Upper lobe of right lung (tissue), 1 donor: ENCODE data around the gene BEND5. TPM values are rescaled to one million over a fixed set of nuclear protein-coding genes. Genes with fewer than 3 reads are reported as not detected.

ENCODE experiments used
- ATAC-seq: fragments of 200-7000 bp; cut with Tn5 transposase; one replicate; pipeline ENCODE4 v1.9.1; 2020; ENCODE audit warnings: mild to moderate bottlenecking, moderate library complexity
- DNase-seq: peaks from one replicate; pipeline ENCODE4 v3.0.0-alpha.2; 2020
- H3K27ac ChIP-seq: fragments of 200-600 bp; one replicate; pipeline ENCODE4 v1.8.0; 2022
- H3K27me3 ChIP-seq: fragments of 200-600 bp; one replicate; pipeline ENCODE4 v1.8.0; 2022; ENCODE audit warnings: mild to moderate bottlenecking
- H3K36me3 ChIP-seq: fragments of 200-600 bp; one replicate; pipeline ENCODE4 v1.8.0; 2022
- H3K4me1 ChIP-seq: fragments of 200-600 bp; one replicate; pipeline ENCODE4 v1.8.0; 2022
- H3K4me3 ChIP-seq: fragments of 200-600 bp; one replicate; pipeline ENCODE4 v1.8.0; 2022; ENCODE audit warnings: mild to moderate bottlenecking
- H3K9me3 ChIP-seq: fragments of 200-600 bp; one replicate; pipeline ENCODE4 v1.8.0; 2022
- intact Hi-C: fragments of 100-400 bp; cut with DNase I; formaldehyde crosslinking; loops from one replicate; pipeline ENCODE4 v1.11.0; 2022
- total RNA-seq: library from RNA; stranded (reverse); fragmentation: NEBNext Ultra II Directional; extraction: Animal tissue kit (Norgen Biotek cat#: 25700); gene quantifications from one replicate; pipeline ENCODE4 v1.2.1, GENCODE V29; 2021
- TF ChIP-seq, protein P1 (sequence below): fragments of 200-600 bp; IDR thresholded peaks from one replicate; pipeline ENCODE4 v1.8.0; 2022; ENCODE audit warnings: antibody characterized with exemption
- donor health status: DM: no; HTN: yes; CAD: no; lungs with severe emphysema.

Gene BEND5
- total RNA-seq, 1 donor from 2014 or later, result 3.4 TPM

DNA sequence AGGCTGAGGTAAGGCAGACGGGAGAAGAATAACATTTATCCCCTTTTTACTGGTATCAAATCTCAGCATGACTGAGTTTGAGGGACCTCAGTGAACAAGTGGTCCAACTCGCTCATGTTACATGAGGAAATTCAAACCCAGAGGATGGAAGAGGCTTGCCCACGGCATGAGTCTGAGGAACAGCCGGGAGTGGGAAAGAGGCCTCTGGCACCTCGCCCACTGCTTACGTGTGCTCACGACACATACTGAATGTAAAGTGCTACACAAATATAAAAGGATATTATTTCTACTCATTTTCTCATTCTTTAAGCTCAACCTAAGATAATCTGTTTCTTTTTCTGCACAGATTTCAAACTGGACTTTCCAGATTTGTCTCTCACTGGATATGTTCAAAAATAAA lies 14.7 kb downstream of the BEND5 start:
- Histone ChIP-seq H3K4me3 (no peak overlapping the region), H3K27me3 (no peaks in the 10 kb centered on the region), H3K4me1 (no peaks in the 10 kb centered on the region), H3K9me3 (no peaks in the 10 kb centered on the region), H3K36me3 (peaks cover 15% of the 10 kb centered on the region), H3K27ac (no peak overlapping the region)
- intact Hi-C loops, result no loop called here
- DNase-seq, result no peak
- TF ChIP-seq, protein P1, sequence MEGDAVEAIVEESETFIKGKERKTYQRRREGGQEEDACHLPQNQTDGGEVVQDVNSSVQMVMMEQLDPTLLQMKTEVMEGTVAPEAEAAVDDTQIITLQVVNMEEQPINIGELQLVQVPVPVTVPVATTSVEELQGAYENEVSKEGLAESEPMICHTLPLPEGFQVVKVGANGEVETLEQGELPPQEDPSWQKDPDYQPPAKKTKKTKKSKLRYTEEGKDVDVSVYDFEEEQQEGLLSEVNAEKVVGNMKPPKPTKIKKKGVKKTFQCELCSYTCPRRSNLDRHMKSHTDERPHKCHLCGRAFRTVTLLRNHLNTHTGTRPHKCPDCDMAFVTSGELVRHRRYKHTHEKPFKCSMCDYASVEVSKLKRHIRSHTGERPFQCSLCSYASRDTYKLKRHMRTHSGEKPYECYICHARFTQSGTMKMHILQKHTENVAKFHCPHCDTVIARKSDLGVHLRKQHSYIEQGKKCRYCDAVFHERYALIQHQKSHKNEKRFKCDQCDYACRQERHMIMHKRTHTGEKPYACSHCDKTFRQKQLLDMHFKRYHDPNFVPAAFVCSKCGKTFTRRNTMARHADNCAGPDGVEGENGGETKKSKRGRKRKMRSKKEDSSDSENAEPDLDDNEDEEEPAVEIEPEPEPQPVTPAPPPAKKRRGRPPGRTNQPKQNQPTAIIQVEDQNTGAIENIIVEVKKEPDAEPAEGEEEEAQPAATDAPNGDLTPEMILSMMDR, result no peak
- ATAC-seq, result no peak

DNA sequence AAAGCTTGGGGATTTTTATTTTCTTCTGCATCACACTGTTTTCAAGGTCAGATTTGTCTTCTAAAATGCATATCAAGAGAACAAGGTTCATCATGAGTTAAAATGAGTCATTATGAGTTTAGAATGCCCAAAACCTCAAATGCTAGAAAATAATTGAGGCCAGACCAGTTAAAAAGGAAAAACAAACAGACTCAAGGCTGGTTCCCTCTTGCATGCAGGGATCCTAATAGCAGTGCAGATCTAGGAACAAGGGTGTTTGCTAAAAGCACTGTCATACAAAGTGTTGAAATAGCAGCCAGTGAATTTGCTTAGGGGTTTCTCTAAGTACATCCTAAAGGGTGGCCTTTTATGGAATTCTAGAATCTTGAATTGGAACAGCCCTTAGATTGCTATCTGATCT lies 15.3 kb downstream of the BEND5 start:
- no peaks in the 10 kb centered on the region for H3K27me3 ChIP-seq
- intact Hi-C loops, result no loop called here
- ATAC-seq, result no peak
- no peak overlapping the region for H3K4me3 ChIP-seq
- no peak overlapping the region for H3K27ac ChIP-seq
- TF ChIP-seq, protein P1, result no peak
- peaks cover 15% of the 10 kb centered on the region for H3K36me3 ChIP-seq
- H3K9me3 ChIP-seq, result no peaks in the 10 kb centered on the region
- no peak for DNase-seq
- H3K4me1 ChIP-seq, result no peaks in the 10 kb centered on the region

DNA sequence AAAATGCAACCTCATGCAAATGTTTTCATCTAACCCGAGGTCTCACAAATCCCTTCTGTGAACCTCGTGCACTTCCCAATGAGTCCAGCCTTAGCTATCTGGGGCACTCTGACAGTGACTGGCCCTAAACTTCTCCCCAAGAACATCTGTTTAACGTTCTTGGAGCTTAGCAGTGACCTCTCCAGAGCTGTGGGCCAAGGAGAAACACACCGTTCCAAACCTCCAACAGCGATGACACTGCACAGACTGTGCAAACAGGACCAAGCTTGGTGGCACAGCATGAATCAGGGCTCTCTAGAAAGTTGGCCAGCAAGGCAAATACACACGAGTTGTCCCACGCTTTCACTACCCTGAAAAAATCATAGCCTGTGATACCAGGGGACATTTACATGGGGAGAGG lies 15.8 kb downstream of the BEND5 start:
- ATAC-seq, result no peak
- DNase-seq, result no peak
- Histone ChIP-seq H3K36me3 (peaks cover 15% of the 10 kb centered on the region), H3K27me3 (no peaks in the 10 kb centered on the region), H3K27ac (no peak overlapping the region), H3K4me1 (no peaks in the 10 kb centered on the region), H3K4me3 (no peak overlapping the region), H3K9me3 (no peaks in the 10 kb centered on the region)
- TF ChIP-seq, protein P1, result no peak
- intact Hi-C loops, result no loop called here

DNA sequence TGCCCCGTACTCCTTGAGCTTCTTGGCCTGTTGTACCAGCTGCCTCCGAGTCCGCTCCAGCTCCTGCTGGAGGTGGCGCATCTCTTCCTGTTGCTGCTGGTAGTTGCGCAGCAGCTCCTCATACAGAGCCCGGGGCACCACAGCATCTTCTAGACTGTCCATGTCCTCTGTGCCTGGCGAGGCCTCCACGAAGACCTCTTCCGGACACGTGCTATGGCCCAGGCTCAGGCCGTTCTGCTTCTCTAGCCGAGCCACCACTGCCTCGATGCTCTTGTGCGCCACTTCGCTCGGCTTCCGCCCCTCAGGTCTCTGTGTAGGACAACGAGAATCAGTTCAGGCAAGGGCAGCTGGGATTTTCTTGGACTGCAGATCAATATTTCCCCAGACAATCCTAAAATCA lies 17.7 kb downstream of the BEND5 start:
- Histone ChIP-seq H3K27ac (no peak overlapping the region), H3K4me1 (no peaks in the 10 kb centered on the region), H3K27me3 (no peaks in the 10 kb centered on the region), H3K36me3 (peaks cover 16% of the 10 kb centered on the region), H3K9me3 (no peaks in the 10 kb centered on the region), H3K4me3 (no peak overlapping the region)
- DNase-seq (no peak), ATAC-seq (no peak)
- intact Hi-C loops, result no loop called here
- TF ChIP-seq, protein P1, result no peak

DNA sequence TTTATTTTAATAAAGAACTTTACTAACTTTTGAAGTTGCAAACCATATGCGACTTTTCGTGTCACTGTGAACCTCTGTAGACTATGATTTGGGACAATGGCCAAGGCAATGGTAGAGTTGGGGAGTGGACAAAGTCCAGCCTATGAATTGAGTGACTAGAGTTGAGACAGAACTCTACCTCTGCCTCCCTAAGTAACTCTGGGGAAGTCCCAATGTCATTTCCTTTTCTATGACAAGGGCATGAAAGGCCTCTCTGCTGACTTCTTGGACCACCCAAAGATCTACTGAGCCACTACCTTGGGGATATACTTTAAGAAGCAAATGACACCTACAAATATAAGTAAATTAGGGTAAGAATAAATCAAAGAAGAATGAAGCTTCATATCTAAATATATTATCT lies 19.3 kb downstream of the BEND5 start:
- Histone ChIP-seq H3K36me3 (peaks cover 26% of the 10 kb centered on the region), H3K4me3 (no peak overlapping the region), H3K27me3 (no peaks in the 10 kb centered on the region), H3K27ac (no peak overlapping the region), H3K9me3 (no peaks in the 10 kb centered on the region), H3K4me1 (no peaks in the 10 kb centered on the region)
- TF ChIP-seq, protein P1, result no peak
- intact Hi-C loops, result no loop called here
- no peak for DNase-seq
- ATAC-seq, result no peak

DNA sequence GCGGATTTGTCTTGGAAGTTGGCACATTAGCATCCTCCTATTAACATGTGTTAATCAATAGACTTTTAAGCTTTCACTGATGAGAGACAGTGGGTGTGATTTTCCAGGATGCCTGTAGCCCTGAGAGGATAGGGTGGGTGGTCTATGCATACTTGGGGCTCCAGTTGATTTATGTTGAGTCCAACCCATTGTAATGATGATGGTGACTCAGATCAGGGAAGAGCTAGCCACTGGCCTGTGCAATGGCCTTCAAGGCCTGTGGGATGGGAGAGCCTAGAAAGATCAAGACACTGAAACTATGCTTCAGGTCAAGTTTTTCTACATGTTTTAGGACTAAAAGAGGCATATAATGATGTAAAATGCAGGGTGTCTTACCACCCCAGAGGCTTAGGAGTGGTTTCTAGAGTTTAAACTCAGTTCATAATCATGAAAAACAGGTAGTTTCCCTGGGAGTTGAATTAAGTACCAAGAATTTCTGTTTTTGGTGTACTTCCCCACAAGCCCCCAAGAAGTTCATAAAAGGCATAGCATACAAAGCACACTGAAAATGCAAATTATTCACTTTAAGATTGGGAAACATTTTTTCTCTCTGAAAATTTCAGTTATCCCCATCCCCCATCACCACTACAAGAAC lies 19.9 kb downstream of the BEND5 start:
- Histone ChIP-seq H3K4me1 (no peaks in the 10 kb centered on the region), H3K27ac (no peak overlapping the region), H3K4me3 (no peak overlapping the region), H3K9me3 (no peaks in the 10 kb centered on the region), H3K27me3 (no peaks in the 10 kb centered on the region), H3K36me3 (peaks cover 29% of the 10 kb centered on the region)
- intact Hi-C loops, result no loop called here
- ATAC-seq (no peak), DNase-seq (no peak)
- TF ChIP-seq, protein P1, result no peak
